NCI-H2081 (cell line): Measurements from ENCODE around the gene CATSPERZ.

ENCODE experiments used
- DNase-seq, 2 experiments: peaks; one replicate each; lab custom pipeline; 2025; lab: John Stamatoyannopoulos, UW

CATSPERZ gene

GRCh38 chr11:64264371-64264852 is 35.7 kb upstream of the CATSPERZ start:
- DNase-seq, result peak; percentile 17 to 46

- no peak for DNase-seq
Observed at GRCh38 chr11:64265176-64266160, 34.7 kb upstream of the CATSPERZ start.

GRCh38 chr11:64266339-64266738 is 33.8 kb upstream of the CATSPERZ start:
- no peak for DNase-seq

GRCh38 chr11:64267207-64267945 is 32.8 kb upstream of the CATSPERZ start:
- peak; percentile 14 to 49 for DNase-seq

GRCh38 chr11:64268025-64268892 is 31.9 kb upstream of the CATSPERZ start:
- no peak for DNase-seq

- no peak for DNase-seq
Observed at GRCh38 chr11:64268893-64269539, 31.1 kb upstream of the CATSPERZ start.

- peak; percentile 99 for DNase-seq
Observed at GRCh38 chr11:64269540-64270220, 30.5 kb upstream of the CATSPERZ start.

- no peak for DNase-seq
Observed at GRCh38 chr11:64275031-64275800, 24.9 kb upstream of the CATSPERZ start.

- no peak for DNase-seq
Observed at GRCh38 chr11:64275841-64276240, 24.3 kb upstream of the CATSPERZ start.

- DNase-seq, result no peak
Observed at GRCh38 chr11:64276653-64277431, 23.3 kb upstream of the CATSPERZ start.

GRCh38 chr11:64278576-64279190 is 21.5 kb upstream of the CATSPERZ start:
- DNase-seq, result no peak

- no peak for DNase-seq
Observed at GRCh38 chr11:64281957-64282770, 18.0 kb upstream of the CATSPERZ start.

GRCh38 chr11:64283092-64283491 is 17.1 kb upstream of the CATSPERZ start:
- DNase-seq, result no peak

GRCh38 chr11:64284048-64284961 is 15.9 kb upstream of the CATSPERZ start, which contains the start of gene BAD:
TSS of gene BAD (minus strand) at chr11:64284665. CDS start at chr11:64284368, 297 bp downstream.
- DNase-seq, result peak; percentile 92

GRCh38 chr11:64284962-64285884 is 14.9 kb upstream of the CATSPERZ start, which contains the start of gene GPR137:
TSS of gene GPR137 (plus strand) at chr11:64285848. CDS start at chr11:64286525, 677 bp downstream.
- DNase-seq, result peak; percentile 65 to 81
